ENCODE results near the gene REV3L.

GRCh38 chr6:111367393-111368088 lies 115.5 kb downstream of the REV3L start:
- TF ChIP-seq, protein P1, sequence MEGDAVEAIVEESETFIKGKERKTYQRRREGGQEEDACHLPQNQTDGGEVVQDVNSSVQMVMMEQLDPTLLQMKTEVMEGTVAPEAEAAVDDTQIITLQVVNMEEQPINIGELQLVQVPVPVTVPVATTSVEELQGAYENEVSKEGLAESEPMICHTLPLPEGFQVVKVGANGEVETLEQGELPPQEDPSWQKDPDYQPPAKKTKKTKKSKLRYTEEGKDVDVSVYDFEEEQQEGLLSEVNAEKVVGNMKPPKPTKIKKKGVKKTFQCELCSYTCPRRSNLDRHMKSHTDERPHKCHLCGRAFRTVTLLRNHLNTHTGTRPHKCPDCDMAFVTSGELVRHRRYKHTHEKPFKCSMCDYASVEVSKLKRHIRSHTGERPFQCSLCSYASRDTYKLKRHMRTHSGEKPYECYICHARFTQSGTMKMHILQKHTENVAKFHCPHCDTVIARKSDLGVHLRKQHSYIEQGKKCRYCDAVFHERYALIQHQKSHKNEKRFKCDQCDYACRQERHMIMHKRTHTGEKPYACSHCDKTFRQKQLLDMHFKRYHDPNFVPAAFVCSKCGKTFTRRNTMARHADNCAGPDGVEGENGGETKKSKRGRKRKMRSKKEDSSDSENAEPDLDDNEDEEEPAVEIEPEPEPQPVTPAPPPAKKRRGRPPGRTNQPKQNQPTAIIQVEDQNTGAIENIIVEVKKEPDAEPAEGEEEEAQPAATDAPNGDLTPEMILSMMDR (IDR thresholded peaks at IDR 0.05; ENCODE audit: low read depth, low read length, poor library complexity, severe bottlenecking) = no peak
- TF ChIP-seq EZH2phosphoT487 (IDR thresholded peaks at IDR 0.05; ENCODE audit: borderline replicate concordance, low read length) = no peak
